Measurements from ENCODE around the gene RAB30.
A peak's percentile ranks its signal among the peaks of the same experiment; 100 is the strongest.

The RAB30 gene

DNA sequence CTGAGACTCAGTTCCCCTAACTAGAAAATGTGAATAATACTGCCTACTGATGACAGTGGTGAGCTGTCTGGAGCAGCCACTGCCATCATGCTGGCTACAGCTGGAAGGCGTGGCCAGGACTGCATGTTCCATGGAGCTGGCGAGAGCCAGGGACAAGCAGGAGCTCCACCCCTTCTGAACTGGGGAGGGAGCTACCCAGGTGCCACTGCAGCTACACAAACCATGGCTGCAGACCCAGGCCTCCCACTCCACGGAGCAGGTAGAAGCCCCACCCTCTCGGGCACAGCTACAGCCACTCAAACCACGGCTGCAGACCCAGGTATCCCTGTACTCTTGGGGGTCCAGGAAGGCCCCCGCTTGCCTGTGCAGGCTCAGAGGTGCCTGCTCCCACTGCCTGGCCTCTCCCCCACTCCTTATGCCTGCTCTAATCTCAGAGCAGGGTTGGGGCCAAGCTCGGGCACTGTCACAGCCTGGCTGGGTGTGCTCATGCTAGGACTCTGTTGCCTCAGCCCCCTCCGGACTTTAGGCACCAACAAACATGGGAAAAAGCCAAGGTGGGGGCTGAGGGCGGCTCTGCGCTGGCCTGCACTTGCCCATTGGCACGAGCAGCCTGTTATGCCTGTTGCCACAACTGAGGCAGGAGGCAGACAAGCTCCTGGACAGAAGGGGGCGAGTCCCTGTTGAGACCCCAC lies 51.7 kb downstream of the RAB30 start:
- Histone ChIP-seq H3K27me3 (ENCODE audit: low read depth, low read length) (no peaks in the 10 kb centered on the region), H3K4me3 (ENCODE audit: low read length) (no peak overlapping the region), H2AFZ (ENCODE audit: low read depth, low read length) (no peak overlapping the region), H3K79me2 (ENCODE audit: low read length) (peaks cover 100% of the 10 kb centered on the region), H3K27ac (ENCODE audit: low read length) (no peak overlapping the region), H3K9me3 (ENCODE audit: insufficient read depth, low read length) (no peaks in the 10 kb centered on the region), H3K4me1 (ENCODE audit: low read length) (peaks cover 42% of the 10 kb centered on the region), H3K9ac (ENCODE audit: low read length) (no peak overlapping the region), H4K20me1 (ENCODE audit: insufficient read depth, low read length) (peaks cover 93% of the 10 kb centered on the region), H3K4me2 (ENCODE audit: low read length) (no peak overlapping the region), H3K36me3 (replicated peaks; ENCODE audit: low read depth, low read length) (peaks cover 32% of the 10 kb centered on the region)
- no peak for TF ChIP-seq CTCF (IDR thresholded peaks at IDR 0.05; ENCODE audit: low read depth, low read length)
- TF ChIP-seq EZH2phosphoT487 (IDR thresholded peaks at IDR 0.05; ENCODE audit: low read depth) = no peak

DNA sequence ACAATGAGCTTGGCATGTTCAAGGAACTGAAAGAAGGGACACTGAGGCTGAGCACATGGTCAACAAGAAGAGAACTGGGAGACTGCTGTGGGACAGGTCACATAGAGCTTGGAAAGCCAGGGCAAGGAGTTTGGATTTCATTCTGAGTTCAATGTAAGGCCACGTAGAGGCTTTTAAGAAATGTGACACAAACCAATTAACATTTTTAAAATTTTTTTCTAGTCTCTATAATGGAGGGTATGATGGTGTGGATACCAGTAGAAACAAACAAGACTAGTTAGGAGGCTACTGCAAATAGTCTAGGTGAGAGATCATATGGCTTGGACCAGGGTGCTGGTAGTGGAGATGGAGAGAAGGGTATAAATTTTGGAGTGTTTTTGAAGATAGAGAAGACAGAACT lies 56.7 kb downstream of the RAB30 start:
- peaks cover 31% of the 10 kb centered on the region for H3K36me3 ChIP-seq (replicated peaks; ENCODE audit: low read depth, low read length)
- H4K20me1 ChIP-seq (ENCODE audit: insufficient read depth, low read length) = peaks cover 91% of the 10 kb centered on the region
- no peak overlapping the region for H3K27ac ChIP-seq (ENCODE audit: low read length)
- peaks cover 100% of the 10 kb centered on the region for H3K79me2 ChIP-seq (ENCODE audit: low read length)
- no peak overlapping the region for H3K4me2 ChIP-seq (ENCODE audit: low read length)
- H2AFZ ChIP-seq (ENCODE audit: low read depth, low read length) = no peak overlapping the region
- TF ChIP-seq EZH2phosphoT487 (IDR thresholded peaks at IDR 0.05; ENCODE audit: low read depth) = no peak
- no peak for TF ChIP-seq CTCF (IDR thresholded peaks at IDR 0.05; ENCODE audit: low read depth, low read length)
- no peaks in the 10 kb centered on the region for H3K27me3 ChIP-seq (ENCODE audit: low read depth, low read length)
- no peak overlapping the region for H3K4me3 ChIP-seq (ENCODE audit: low read length)
- H3K9ac ChIP-seq (ENCODE audit: low read length) = no peak overlapping the region
- H3K9me3 ChIP-seq (ENCODE audit: insufficient read depth, low read length) = no peaks in the 10 kb centered on the region
- peaks cover 49% of the 10 kb centered on the region for H3K4me1 ChIP-seq (ENCODE audit: low read length)

DNA sequence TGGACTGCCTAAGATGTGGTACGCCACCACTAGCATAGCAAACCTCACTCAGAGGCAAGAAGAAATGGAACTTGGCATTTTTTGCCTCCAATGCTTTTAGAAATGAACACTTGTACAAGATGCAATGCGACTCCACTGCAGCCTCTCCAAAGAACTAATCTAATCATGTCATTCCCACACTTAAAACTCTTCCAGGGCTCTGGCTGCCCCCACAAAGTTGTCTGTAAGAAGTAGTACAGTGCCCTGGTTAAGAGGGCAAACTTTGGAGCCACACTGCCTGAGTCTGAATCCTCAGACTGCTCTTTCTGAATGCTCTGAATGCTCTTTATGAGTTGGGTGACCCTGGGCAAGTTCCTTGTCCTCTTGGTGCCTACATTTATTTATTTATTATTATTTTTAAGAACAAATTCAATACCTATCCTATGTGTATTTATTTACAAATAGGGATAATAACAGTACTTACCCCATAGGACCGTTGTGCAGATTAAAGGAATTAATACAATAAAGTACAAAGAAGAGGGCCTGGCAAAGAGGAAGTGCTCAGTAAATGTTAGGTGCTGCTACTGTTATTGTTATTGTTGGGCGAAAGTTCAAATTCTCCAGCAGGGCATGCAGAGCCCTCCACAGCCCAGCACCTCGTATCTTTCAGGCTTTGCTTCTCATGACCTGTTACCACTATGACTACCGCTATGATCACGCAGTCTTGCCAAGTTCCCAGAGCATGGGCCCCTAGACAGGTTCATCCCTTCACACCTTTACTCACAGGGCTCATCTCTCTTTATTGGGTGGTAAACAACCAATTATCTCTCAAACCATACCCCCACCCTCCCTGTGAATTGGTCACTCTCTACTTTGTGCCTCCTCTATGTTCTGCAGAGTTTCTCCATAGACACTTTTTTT lies 59.3 kb downstream of the RAB30 start:
- H3K36me3 ChIP-seq (replicated peaks; ENCODE audit: low read depth, low read length) = peaks cover 31% of the 10 kb centered on the region
- peaks cover 81% of the 10 kb centered on the region for H4K20me1 ChIP-seq (ENCODE audit: insufficient read depth, low read length)
- H2AFZ ChIP-seq (ENCODE audit: low read depth, low read length) = no peak overlapping the region
- peaks cover 67% of the 10 kb centered on the region for H3K4me1 ChIP-seq (ENCODE audit: low read length)
- no peak for TF ChIP-seq EZH2phosphoT487 (IDR thresholded peaks at IDR 0.05; ENCODE audit: low read depth)
- TF ChIP-seq CTCF (IDR thresholded peaks at IDR 0.05; ENCODE audit: low read depth, low read length) = no peak
- H3K4me3 ChIP-seq (ENCODE audit: low read length) = no peak overlapping the region
- H3K4me2 ChIP-seq (ENCODE audit: low read length) = no peak overlapping the region
- H3K9ac ChIP-seq (ENCODE audit: low read length) = no peak overlapping the region
- peak overlapping the region; percentile 33; the same call in 1 of the 2 replicates for H3K27ac ChIP-seq (ENCODE audit: low read length)
- peaks cover 100% of the 10 kb centered on the region for H3K79me2 ChIP-seq (ENCODE audit: low read length)
- no peaks in the 10 kb centered on the region for H3K27me3 ChIP-seq (ENCODE audit: low read depth, low read length)
- no peaks in the 10 kb centered on the region for H3K9me3 ChIP-seq (ENCODE audit: insufficient read depth, low read length)
